Fibroblast of skin of right quadriceps (primary cell): ENCODE data around the gene ALG14.
A peak's percentile ranks its signal among the peaks of the same experiment; 100 is the strongest.
"Not testable (repeated sequence)": the region's sequence is repeated elsewhere in the genome, so short reads cannot be mapped to it uniquely, and the experiment has no call there.

Experiments
- DNase-seq: peaks from one replicate; pipeline ENCODE4 v3.0.0-alpha.2; 2013

The ALG14 gene

DNA sequence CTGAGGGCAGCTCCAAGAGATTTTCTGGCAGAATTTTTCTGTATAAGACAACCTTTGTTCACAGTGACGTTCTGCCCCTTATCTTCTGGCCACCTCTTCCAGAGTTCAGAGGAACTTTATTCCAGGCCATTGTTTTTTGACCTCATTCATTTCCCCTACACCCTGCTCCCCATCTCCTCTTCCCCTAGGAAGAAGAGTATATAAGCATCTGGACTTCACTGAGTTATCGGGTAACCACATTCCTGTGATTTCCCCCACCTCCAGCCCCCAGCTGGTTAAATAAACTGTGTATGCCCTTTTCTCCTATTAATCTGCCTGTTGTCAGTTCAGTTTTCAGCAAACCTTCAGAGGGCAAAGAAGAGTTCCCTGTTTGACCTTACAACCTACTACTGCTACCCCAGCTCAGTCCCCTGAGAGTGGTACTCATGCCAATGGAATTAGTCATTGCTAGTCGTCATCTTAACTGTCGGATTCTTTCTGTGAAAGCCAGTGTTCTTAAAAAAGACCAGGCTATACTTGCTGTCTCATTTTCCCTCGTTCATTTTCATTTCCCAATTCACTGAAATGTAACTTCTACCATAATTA, 14.3 kb upstream of the ALG14 start:
- DNase-seq = peak; percentile 96

- no peak for DNase-seq
Observed at GRCh38 chr1:95085376-95085775, 12.6 kb upstream of the ALG14 start.

GRCh38 chr1:95084317-95085176, 11.8 kb upstream of the ALG14 start:
- peak; percentile 22 for DNase-seq

- no peak for DNase-seq
Observed at GRCh38 chr1:95080879-95081278, 8.1 kb upstream of the ALG14 start.

DNA sequence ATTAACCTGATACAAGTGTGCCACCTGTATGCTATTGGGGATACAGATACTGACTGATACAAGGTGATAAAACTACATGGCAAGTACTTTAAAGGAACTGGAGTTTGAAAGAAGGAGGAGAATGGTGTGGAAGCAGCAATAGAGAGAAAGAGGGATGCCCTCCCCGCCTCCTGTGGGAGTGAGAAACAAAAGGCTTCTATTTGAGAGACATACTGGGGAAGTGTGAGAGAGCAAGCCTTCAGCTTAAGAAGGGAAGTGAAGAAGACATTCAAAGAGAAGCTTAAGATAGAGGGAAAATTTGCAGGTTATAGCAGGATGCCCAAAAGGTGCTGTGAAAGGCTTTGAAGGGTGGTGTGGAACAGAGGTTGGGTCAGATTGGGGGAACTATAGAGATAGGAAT, 7.7 kb upstream of the ALG14 start:
- DNase-seq = no peak

DNA sequence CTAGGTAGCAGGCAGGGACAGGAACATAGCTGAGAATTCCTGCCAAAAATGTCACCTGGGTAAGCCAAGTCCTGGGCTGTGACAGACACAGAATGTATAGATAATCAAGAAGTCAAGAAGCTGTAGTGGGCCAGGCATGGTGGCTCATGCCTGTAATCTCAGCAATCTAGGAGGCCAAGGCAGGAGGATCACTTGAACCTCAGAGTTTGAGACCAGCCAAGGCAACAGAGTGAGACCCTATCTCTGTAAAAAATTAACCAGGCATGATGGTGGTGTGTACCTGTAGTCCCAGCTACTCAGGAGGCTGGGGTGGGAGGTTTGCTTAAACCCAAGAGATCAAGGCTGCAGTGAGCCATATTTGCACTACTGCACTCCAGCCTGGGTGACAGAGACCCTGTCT, 3.3 kb upstream of the ALG14 start:
- DNase-seq = no peak

- no peak for DNase-seq
Observed at GRCh38 chr1:95073446-95073845, 695 bp upstream of the ALG14 start.

GRCh38 chr1:95072117-95072516, 634 bp downstream of the ALG14 start:
- no peak for DNase-seq

DNA sequence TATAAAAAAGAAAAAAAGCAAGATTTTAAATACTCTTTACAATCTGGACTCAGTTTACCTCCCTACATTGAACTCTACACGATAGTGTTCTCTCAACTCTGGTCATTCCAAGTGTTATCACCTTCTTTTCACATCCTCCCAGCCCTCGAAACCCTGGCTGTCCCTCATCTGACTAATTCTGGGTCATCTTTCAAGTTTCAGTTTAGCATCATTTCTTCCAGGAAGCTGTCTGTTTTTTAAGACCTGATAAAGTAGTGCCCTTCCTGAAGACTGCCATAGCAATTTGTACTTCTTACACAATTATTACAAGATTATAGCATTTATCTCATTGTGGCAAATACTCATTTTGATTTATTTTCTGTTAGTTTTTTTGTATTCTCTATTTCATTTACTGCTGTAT, 1.2 kb downstream of the ALG14 start:
- DNase-seq = no peak

DNA sequence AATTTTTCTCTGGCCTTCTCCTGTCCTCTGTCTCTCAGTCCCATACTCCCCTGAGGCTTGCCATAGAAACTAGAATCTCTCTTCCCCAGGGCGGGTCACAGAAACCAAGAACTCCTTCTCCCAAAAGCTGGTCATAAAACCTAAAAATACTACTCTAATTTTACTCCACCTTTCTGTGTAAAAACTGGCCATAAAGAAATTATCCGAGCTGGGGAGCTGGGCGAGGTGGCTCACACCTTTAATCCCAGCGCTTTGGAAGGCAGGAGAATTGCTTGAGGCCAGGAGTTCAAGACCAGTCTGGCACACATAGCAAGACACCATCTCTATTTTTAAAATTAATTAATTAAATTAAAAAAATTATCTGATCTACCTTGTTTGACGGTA, 3.0 kb downstream of the ALG14 start:
- no peak for DNase-seq

DNA sequence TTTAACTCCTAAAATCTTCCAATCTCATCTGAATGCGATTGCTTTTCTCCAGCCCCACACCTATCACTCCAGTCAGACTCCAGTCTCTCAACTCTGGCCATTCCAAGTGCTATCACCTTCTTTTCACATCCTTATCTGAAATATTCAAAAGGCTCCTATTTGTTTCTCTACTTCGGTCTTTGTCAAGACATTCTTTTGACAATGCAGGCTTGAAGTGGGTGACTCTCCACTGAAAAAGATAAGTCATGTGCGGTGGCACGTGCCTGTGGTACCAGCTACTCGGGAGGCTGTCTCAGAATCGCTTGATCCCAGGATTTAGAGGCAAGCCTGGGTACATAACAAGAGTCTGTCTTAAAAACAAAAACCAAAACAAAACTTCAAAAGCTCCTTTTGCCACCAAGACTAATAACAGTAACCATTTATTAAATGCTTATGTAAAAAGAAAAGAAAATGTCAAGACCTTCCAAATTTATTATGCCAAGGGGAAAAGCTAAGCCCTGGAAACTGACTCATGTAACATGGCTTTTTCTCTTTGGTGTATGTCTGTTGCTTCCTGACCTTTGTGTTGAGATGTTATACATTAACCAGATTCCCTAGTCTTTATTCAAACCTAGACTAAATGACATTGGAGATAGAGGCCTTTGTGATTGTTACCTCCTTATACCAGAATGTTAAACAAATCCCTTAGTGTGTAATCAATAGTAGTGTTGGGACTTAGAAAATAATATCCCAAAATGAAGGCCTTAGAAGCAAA, 3.6 kb downstream of the ALG14 start:
- no peak for DNase-seq

- no peak for DNase-seq
Observed at GRCh38 chr1:95067568-95067967, 5.2 kb downstream of the ALG14 start.

GRCh38 chr1:95067062-95067461, 5.7 kb downstream of the ALG14 start:
- no peak for DNase-seq

GRCh38 chr1:95061445-95062006, 11.2 kb downstream of the ALG14 start:
- DNase-seq = no peak

DNA sequence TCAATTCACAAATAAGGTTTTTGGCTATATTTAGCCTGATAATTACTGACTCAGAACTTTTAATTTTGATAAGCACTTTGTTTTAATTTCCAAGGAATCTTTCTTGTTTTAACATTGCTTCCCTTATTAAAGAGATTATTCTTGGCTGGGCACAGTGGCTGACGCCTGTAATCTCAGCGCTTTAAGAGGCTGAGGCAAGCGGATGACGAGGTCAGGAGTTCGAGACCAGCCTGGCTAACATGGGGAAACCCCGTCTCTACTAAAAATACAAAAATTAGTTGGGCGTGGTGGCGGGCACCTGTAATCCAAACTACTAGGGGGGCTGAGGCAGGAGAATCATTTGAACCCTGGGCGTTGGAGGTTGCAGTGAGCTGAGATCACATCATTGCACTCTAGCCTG, 13.8 kb downstream of the ALG14 start:
- DNase-seq = no peak

GRCh38 chr1:95057351-95057750, 15.4 kb downstream of the ALG14 start:
- no peak for DNase-seq

GRCh38 chr1:95049935-95050334, 22.8 kb downstream of the ALG14 start:
- DNase-seq = no peak

DNA sequence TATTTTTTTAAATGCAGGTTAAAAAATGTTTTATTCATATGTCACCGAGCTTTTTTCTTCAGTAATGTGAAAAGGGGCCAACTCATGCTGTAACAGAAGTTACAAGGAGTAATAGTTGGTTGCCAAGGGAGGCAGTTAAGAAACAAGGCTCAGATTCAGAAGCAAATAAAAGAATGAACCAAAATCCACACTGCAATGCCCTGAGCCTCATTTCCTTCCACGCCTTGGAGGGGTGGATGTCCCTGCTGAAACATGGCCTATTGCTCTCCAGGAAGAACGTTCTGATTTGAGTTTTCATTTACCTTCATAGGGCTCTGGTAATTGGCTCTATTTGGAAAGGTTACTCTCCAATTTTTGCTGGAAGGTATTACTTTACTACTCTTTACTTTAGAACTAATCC, 24.4 kb downstream of the ALG14 start:
- no peak for DNase-seq

DNA sequence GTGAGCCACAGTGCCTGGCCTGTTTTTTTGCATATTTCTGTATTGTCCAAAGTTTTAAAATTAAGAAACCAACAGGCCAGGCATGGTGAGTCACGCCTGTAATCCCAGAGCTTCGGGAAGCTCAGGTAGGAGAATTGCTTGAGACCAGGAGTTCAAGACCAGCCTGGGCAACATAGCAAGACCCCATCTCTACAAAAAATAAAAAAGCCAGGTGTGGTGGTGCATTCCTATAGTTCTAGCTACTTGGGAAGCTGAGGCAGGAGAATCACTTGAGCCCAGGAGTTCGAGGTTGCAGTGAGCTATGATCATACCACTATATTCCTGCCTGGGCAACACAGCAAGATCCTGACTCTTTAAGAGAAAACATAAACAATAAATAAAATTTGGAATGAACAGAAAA, 25.1 kb downstream of the ALG14 start:
- not testable (repeated sequence) for DNase-seq

- no peak for DNase-seq
Observed at GRCh38 chr1:95046359-95046758, 26.4 kb downstream of the ALG14 start.

DNA sequence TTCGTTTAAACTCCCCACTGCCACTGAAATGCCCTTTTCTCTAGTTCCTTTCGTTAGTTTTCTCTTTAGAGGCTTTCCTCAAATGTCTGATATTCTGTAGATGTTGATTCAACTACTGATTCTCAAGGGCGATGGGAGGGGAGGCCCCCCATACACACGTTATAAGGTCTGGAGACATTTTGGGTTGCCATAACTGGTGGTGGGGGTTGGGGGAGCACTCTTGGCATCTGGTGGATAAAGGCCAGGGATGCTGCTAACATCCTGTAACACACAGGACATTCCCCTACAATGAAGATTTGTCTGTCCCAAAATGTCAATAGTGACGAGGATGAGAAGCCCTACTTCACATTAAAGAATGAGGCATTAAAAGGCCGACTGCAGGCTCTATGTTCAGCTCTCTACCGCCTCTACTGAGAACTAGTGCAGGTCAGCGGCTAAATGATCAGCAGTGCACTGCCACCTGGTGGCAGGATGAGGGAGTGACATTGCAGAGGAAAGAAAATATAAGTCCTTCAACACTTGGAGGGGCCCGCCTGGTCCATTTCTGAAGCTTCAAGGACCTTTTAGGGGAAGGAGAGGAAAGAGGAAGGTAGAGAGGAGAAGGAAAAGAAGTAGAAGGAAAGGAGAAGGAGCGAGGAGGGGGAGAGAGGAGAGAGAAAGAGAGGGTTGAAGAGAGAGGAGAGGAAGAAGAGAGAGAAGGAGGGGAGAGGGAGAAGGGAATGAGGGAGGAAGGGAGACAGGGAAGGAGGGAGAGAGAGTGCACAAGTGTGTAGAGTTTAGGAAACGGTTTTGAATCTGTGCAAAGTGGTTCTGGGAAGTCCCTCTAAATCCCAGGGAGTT, 29.4 kb downstream of the ALG14 start:
- DNase-seq = peak; percentile 83

GRCh38 chr1:95042286-95042685, 30.5 kb downstream of the ALG14 start:
- DNase-seq = peak; percentile 42
